NCI-H510A treated with DMSO at 0.1 percent for 48 hours (cell line): Measurements from ENCODE around the gene PPFIA1.
"Not testable (repeated sequence)": the region's sequence is repeated elsewhere in the genome, so short reads cannot be mapped to it uniquely, and the experiment has no call there.

ENCODE experiments used
- DNase-seq: peaks from one replicate; lab custom pipeline; 2025; lab: John Stamatoyannopoulos, UW

Gene PPFIA1

DNA sequence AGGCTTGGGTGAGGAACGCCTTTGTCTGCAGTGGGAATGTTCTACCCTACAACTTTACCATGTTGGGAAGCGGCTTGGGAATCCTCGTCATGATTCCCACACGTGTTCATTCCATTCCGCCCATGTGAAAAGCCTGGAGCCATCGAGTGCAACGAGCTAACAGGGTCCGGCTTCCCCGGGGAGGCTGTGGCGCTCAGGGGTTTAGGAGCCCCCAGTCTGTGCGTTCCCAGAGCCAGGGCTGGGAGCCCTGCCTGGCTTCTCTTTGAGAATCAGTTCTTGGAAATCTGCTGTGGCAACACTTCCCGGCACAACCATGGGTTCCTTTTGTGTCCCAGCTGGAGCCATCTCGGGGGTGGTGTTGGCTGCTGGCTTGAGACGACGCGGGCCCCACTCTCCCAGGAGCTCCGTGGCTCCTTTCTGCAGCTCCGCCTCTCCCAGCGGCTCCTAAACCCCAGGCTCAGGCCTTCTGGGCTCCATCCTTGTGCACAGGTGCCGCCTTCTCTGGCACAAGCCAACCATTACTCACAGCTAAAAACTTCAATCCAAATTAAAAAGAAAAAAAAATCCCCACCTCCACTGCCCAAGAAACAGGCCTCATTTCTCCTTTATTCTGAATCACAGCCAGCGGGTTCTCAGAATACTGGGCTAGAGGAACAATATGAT lies 18.7 kb upstream of the PPFIA1 start:
- no peak for DNase-seq

DNA sequence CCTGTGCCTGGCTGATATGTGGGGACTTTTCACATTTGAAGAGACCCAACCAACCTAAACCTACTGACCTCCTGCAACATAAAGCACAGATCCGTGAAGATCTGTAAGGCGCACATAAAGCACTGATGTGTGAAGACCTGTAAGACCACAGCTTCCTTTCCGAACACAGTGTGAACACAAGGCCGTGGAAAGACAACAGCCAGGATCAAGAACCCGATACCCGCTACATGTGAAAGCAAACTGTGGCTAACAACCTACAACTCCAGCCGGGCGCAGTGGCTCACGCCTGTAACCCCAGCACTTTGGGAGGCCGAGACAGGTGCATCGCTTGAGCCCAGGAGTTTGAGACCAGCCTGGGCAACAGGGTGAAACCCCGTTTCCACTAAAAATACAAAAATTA lies 17.6 kb upstream of the PPFIA1 start:
- DNase-seq = no peak

DNA sequence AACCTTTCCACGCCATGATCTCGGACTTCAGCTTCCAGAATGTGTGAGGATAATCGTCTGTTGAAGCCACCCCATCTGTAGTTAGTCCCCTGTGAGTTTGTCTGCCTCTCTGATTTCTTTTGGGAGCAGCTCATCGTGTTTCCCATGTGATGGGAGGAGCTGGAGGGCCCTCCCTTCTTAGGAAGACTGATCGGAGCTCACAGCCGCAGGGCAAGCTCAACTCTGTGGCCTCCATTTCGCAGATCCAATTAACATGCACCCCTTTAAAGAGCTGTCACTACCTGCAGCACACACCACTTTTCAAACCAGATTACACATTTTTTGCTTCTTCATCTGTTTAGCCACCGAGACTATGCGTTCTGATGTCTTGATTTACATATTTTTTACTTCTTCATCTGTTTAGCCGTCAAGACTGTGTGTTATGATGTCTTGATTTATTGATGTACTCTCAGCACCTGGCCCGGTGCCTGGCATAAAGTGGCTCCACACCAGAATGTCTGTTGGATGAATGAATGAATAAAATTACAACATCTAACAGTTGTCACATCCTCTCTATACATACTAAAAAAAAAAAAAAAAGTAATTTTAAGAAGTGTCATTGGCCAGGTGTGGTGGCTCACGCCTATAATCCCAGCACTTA lies 14.9 kb upstream of the PPFIA1 start:
- DNase-seq = no peak

DNA sequence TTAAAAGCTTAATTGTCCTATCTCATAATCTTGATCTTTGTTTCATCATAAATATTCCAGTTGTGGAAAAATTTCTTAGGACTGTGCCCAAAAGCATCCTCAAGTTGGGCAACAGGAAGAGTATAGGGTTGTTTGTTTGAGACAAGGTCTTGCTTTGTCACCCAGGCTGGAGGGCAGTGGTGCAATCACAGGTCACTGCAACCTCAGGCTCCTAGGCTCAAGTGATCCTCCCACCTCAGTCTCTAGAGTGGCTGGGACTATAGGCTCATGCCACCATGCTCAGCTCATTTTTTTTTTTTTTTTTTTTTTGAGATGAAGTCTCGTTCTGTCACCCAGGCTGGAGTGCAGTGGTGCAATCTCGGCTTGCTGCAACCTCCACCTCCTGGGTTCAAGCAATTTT lies 11.4 kb upstream of the PPFIA1 start:
- DNase-seq = not testable (repeated sequence)

DNA sequence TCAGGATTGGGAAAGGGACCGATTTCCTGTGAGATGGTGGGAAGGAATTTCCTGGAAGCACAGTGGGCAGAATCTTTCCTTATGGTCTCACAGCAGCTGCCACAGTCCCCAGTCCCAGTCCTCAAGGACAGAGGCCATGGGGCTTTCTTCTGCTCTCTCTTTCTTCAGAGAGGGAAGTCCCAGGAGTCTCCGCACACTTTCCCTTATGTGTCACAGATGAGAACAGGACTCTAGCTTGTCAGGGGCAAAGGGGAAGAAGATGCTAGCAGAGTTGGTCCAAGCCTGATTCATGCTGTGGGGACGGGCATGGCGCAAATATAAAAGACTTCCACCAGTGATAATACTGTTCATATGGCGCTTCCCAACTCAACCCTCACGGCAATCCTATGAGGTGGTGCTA lies 7.5 kb upstream of the PPFIA1 start:
- no peak for DNase-seq

DNA sequence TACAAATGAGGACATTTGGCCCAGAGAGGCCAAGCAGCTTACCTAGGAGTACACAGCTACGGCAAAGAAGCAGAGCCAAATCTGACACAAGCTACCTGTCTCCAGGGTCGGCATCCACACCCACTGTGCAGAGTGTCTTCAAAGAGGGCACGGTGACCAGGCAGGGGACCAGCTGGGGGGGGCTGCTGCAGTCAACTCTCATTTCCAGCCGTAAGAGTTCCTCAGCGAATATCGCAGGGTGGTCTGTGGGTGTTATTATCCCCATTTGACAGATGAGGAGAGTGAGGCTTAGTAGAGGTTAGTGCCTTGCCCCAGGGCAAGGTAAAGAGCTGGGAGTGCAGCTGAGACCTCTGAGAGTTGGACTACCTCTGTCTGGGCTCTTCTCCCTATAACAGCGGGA lies 7.1 kb upstream of the PPFIA1 start:
- no peak for DNase-seq

DNA sequence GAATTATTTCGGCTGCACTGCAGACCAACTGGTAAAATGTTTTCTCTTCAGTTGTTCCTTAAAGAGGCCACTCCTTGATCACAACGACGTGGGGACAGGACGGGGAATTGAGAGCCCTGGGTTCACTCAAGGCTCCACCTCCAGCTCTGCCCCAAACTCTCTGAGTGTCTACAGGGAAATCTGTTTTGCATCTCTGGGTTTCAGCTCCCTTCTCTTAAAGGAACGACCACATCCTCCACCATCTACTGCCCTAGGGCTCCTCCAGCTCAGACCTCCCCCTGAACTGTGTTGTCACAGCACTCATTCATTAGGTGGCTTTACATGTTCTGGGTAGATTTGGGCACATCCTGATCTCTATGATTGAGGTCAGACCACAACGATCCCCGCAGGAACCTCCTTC lies 5.1 kb upstream of the PPFIA1 start:
- DNase-seq = no peak

DNA sequence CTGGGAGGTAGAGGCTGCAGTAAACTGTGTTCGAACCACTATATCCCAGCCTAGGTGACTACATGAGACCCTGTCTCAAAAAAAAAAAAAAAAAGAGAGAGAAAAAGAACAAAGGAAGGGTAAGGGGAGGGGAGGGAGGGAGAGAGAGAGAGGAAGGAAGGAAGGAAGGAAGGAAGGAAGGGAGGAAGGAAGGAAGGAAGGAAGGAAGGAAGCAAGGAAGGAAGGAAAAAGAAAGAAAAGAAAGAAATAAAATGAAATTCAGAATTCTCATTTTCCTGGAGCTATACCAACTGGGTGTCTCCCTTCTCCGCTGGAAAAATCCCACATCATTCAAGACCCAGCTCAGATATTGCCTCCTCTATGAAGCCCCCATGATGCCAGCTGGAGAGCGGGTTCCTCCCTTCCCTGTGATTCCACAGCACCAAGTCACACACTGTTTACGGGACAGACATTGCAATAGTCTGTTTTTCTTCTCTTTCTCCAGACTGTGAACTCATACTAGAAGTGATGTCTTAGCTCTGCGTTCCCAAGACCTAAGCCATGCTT lies 3.0 kb upstream of the PPFIA1 start:
- no peak for DNase-seq

DNA sequence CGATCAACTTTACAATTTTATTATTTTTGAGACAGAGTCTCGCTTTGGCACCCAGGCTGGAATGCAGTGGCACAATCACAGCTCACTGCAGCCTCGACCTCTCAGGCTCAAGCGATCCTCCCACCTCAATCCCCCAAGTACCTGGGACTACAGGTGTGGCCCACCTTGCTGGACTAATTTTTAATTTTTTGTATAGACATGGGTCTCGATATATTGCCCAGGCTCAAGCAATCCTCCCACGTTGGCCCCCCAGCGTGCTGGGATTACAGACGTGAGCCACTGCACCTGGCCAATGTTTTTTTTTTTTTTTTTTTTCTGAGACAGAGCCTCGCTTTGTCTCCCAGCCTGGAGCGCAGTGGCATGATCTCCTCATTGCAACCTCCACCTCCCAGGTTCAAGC lies 2.0 kb upstream of the PPFIA1 start:
- DNase-seq = no peak

DNA sequence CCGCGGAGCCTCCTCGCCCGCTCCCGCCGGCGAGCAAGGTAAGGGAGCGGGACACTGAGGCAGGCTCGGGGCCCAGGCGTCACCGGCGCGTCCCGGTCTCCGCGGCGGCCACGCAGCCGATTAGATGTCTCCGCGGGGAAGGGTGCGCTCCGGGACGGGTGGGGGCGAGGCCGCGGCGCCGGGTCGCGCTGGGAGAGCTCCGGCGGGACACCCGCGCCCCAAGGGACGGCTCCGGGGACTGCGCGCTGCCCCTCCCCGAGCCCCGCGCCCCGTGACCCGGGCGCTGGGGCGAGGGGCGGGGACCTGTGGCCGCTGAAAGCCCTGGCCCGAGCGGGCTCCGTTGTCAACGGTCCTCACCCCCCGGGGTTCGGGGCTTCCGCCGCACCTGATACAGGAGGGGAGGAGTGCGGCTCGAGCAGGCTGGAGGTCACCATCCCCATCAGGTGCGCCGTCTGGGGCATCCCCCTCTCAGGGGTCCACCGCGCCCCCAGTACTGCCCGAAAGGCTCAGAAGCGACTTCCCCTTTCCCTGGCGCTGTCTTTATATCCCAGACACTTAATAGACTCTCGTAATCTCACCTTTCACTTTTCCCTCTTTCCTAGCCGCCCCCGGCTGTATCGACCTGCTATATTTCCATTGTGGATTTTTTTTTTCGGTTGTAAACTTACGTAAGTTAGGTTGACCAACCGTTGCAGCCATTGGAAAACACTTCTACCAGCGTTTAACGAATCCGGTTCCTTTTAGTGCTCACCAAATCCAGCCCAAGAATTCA lies 573 bp downstream of the PPFIA1 start:
- DNase-seq = no peak

DNA sequence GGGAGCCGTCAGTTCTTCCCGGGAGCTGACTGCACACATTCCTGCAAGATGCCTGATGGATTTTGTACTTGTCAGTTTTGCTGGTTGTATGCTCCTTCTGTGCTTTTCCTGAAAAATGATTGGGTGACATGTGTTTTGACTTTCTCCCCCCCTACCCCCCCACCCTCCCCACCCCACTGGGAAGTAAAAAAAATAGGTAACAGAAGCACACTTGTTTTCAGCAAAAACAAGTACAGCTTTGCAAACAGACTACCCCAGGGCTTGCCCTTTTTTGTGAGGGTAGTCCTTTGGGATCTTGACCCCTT lies 1.1 kb downstream of the PPFIA1 start:
- DNase-seq = no peak

DNA sequence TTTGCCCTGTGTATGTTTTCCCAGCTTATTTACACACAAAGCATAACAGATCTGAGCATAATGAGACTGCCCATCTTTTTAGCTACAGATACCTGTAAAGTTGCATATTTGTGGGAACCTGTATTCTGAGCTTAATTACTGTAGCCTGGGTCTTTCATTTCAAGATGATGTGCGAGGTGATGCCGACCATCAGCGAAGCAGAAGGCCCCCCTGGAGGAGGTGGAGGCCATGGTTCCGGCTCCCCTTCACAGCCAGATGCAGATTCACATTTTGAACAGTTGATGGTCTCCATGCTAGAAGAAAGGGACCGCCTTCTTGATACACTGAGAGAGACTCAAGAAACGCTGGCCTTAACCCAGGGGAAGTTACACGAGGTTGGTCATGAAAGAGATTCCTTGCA lies 1.5 kb downstream of the PPFIA1 start:
- no peak for DNase-seq

DNA sequence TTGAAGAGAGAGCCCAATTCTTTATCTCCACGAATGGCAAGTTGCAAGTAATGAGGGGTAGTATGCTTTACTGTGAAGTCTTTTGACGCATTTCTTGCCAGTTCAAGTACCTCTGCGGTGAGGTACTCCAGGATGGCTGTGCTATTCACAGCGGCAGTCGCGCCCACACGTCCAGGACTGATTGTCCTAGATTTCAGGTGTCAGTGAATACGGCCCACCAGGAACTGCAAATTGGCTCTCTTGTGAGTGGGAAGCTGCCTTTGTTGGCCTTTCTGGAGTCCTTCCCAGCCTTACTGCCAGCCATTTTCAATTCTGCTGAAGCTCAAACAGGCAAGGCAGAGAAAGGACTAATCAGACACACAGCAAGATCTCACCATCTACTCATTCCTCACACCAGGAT lies 8.5 kb downstream of the PPFIA1 start:
- no peak for DNase-seq

DNA sequence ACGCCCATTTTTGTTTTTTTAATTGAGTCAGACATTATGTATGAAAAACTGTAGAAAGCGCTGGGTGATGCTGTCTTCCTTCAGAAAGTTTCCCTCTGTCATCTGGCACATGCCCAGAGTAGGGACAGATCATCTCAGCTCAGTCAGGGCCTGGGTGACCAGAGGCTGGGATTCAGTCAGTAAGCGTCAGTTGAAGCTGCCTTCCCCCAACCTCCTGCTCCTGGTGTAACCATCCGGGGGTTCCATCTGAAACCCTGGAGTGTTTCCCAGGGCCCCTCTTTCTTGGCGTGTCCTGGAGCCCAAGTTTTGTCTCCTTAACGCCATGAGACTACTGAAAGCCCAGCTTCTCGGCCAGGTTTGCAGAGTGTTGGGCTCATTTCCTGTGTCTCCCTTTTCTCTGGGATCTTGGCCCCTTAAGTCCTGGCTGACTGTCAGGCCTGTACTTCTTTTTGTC lies 10.7 kb downstream of the PPFIA1 start:
- no peak for DNase-seq

DNA sequence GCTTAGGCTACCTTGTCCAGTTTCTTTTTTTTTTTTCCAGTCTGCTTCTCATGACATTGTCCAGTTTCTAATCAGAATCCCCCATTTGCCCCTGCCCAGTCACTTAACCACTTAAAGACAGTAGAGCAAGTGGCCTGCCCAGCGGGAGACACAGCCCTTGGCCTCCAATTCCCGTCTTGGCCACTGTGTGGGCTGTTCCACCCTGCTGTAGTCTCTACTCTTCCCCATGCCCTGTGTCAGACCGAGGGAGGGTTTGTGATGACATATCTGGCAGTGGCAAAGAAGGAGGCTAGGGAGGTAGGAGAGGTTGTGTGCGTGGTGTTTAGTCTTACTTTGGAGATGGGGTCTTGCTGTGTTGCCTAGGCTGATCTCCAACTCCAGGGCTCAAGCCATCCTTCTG lies 11.5 kb downstream of the PPFIA1 start:
- DNase-seq = no peak

DNA sequence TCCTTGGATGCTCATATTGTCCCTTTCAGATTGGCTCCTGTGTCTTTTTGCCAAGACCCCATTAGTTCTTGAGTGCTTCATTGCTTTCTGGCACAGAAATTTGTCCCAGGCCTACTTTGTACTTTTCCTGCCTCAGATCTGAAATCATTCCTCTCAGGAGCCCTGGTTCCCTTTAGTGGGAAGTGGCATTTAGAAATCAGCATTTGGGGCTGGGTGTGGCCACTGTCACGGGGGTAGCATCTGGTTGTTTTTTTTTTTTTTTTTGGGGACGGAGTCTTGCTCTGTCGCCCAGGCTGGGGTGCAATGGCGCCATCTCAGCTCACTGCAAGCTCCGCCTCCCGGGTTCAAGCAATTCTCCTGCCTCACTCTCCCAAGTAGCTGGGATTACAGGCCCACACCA lies 18.2 kb downstream of the PPFIA1 start:
- no peak for DNase-seq

DNA sequence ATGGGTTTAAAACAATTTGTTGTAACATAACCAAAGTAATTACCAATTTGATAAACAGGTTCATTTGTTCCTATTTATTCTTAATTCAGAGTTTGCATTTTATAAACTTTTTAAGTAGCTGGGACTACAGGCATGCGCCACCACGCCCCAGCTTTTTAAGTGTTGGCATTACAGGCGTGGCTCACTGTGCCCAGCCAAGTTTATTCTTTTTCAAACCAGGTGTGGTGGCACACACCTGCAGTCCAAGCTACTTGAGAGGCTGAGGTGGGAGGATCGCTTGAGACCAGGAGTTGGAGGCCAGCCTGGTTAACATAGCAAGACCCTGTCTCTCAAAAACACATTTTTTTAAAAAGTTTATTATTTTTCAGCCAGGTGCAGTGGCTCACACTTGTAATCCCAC lies 19.1 kb downstream of the PPFIA1 start:
- DNase-seq = no peak

DNA sequence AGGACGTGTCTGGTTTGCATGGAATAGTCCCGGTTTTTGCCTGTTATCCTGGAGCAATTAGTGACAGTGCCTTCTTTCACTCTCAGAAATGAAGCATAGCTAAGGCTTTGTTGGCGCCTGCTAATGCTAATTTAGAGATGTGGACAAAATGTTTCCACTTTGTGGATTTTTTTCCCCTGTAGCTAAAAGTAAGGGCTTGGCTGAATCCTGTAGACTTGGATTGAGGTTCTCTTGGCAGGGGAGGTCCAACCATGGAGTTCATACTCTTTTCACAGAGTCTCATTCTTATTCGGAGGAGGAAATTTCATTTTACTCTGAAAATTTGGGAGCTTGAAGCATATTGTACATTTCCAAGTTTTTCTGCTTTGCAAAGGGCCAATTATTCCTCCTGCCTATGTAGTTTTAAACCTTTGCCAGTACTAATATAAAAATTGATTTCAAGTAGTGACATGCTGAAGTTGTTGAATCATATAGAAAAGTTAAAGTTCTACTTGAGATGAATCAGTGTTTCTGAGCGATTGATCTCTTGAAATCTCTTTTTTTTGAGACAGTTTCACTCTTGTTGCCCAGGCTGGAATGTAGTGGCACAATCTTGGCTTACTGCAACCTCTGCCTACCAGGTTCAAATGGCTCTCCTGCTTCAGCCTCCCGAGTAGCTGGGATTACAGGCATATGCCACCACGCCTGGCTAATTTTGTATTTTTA lies 20.0 kb downstream of the PPFIA1 start:
- no peak for DNase-seq

DNA sequence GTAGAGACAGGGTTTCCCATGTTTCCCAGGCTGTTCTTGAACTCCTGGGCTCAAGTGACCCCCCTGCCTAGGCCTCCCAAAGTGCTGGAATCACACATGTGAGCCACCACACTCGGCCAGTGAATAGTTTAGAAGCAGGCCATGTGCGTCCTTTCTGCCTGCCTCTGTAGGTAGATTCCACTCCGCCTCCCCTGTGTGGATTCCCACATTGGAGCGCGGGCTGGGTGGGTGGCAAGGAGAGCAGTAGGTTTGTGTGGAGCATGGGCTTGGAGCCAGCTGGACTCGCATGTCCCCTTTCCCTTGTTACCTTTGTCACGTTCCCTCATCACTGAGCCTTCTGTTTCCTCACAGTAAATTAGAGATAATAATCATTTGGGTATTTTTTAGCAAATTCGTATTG lies 21.7 kb downstream of the PPFIA1 start:
- DNase-seq = no peak

DNA sequence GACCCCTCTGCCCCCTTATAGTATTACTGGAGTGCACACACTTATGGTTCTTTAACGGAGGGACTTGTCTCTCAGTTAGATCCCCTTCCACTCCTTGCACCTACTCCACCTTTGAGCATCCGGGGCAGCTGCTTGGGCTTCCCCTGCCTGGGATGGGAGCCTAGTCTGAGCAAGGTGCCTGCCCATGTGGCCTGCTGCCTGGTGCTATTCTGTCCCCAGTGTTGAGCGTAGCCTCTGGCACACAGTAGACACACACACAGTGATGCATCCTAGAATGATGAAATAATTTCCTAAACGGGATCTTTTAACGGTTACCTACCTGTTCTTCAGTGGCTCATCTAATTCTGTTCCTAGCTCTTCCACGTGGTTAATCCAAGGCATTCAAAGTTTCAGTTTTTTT lies 22.4 kb downstream of the PPFIA1 start:
- no peak for DNase-seq

DNA sequence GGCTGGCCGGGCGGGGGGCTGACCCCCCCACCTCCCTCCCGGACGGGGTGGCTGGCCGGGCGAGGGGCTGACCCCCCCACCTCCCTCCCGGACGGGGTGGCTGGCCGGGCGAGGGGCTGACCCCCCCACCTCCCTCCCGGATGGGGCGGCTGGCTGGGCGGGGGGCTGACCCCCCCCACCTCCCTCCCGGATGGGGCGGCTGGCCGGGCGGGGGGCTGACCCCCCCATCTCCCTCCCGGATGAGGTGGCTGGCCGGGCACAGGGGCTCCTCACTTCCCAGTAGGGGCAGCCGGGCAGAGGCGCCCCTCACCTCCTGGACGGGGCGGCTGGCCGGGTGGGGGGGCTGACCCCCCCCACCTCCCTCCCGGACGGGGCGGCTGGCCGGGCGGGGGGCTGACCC lies 24.7 kb downstream of the PPFIA1 start:
- DNase-seq = not testable (repeated sequence)

DNA sequence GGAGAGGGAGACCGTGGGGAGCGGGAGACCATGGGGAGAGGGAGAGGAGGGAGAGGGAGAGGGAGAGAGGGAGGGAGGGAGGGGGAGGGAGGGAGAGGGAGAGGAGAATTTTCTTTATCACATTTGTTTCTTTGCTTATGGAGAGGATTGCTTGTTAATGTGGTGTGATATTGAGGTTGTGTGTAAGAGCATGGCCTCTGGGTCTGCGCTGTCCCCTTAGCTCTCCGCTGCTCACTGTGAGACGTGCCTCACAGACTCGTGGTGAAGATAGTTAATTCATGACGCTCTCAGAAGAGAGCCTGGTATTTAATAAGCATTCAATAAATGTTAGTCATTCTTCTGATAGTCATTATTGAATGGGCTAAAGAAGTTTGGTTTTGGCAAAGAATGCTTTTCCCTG lies 26.2 kb downstream of the PPFIA1 start:
- no peak for DNase-seq

DNA sequence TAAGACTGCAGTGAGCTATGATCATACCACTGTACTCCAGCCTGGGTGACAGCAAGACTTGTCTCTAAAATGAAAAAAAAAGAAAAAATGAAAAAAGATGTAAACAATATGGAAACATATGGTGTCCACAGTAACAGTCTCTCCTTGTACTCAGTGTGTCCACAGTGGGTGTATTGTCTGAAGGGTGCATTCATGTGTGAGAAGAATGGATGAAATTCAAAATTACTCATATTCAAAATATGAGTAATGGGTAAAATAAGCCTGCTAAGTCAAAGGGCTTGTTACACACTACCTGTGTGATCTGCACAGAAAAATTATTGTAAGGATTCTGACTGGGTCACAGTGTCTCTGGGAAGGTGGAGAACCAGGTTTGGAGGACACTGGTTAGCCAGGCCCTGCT lies 26.9 kb downstream of the PPFIA1 start:
- DNase-seq = no peak
